WTC11 (cell line): Measurements from ENCODE around the gene ARRDC3. TPM values are rescaled to one million over a fixed set of nuclear protein-coding genes. Genes with fewer than 3 reads are reported as not detected.
"Not testable (repeated sequence)": the region's sequence is repeated elsewhere in the genome, so short reads cannot be mapped to it uniquely, and the experiment has no call there.

ENCODE experiments used
- ATAC-seq: fragments of 200-7000 bp; cut with Tn5 transposase; 2 replicates; pipeline ENCODE4 v1.10.0; 2021; ENCODE audit warnings: mild to moderate bottlenecking, moderate library complexity
- CTCF ChIA-PET: fragments of 300-600 bp; sonication (Branson Sonifier 250); formaldehyde crosslinking; loops from one replicate; lab custom pipeline; 2021; ENCODE audit warnings: antibody characterized with exemption; lab: Charles Lee
- POLR2A ChIA-PET: fragments of 350-600 bp; sonication (Branson Sonifier 250); formaldehyde crosslinking; loops from one replicate; lab custom pipeline; 2021; ENCODE audit warnings: antibody characterized with exemption; lab: Charles Lee
- DNase-seq: peaks from one replicate; pipeline ENCODE4 v3.0.0; 2021; ENCODE audit warnings: low spot score
- H3K27ac Mint-ChIP-seq: 2 replicates; pipeline ENCODE4 v1.8.0; 2021; ENCODE audit warnings: mixed read lengths
- H3K27me3 Mint-ChIP-seq: 2 replicates; pipeline ENCODE4 v1.8.0; 2021; ENCODE audit warnings: low read depth, mild to moderate bottlenecking, moderate library complexity, mixed read lengths
- H3K36me3 Mint-ChIP-seq: 2 replicates; pipeline ENCODE4 v1.8.0; 2021; ENCODE audit warnings: mixed read lengths
- H3K4me1 Mint-ChIP-seq: 2 replicates; pipeline ENCODE4 v1.8.0; 2022; ENCODE audit warnings: mixed read lengths
- H3K4me3 Mint-ChIP-seq: 2 replicates; pipeline ENCODE4 v1.8.0; 2021; ENCODE audit warnings: mild to moderate bottlenecking, moderate library complexity, mixed read lengths
- H3K9me3 Mint-ChIP-seq: 2 replicates; pipeline ENCODE4 v1.8.0; 2021; ENCODE audit warnings: mixed read lengths
- CBFB ChIP-seq: sonication (generic); formaldehyde crosslinking; IDR thresholded peaks from 2 replicates; pipeline ENCODE4 v1.8.1; 2022; ENCODE audit warnings: mild to moderate bottlenecking, low read depth, missing genetic modification reagents
- CREM ChIP-seq: sonication (generic); formaldehyde crosslinking; IDR thresholded peaks from 2 replicates; pipeline ENCODE4 v1.8.1; 2022; ENCODE audit warnings: mild to moderate bottlenecking, missing genetic modification reagents, moderate library complexity
- E2F1 ChIP-seq: sonication (generic); formaldehyde crosslinking; IDR thresholded peaks from 2 replicates; pipeline ENCODE4 v1.8.0; 2022; ENCODE audit warnings: mild to moderate bottlenecking, missing genetic modification reagents
- E2F5 ChIP-seq: sonication (generic); formaldehyde crosslinking; IDR thresholded peaks from 2 replicates; pipeline ENCODE4 v1.8.1; 2022; ENCODE audit warnings: mild to moderate bottlenecking, moderate library complexity, missing genetic modification reagents
- EMX1 ChIP-seq: fragments of 250-450 bp; sonication (Bioruptor Pico); IDR thresholded peaks from 2 replicates; pipeline ENCODE4 v1.8.0; 2021; ENCODE audit warnings: mild to moderate bottlenecking
- FOXP1 ChIP-seq: sonication (generic); formaldehyde crosslinking; IDR thresholded peaks from 2 replicates; pipeline ENCODE4 v1.8.0; 2022; ENCODE audit warnings: missing genetic modification reagents, mild to moderate bottlenecking, moderate library complexity, borderline replicate concordance
- FOXP4 ChIP-seq: sonication (generic); formaldehyde crosslinking; IDR thresholded peaks from 2 replicates; pipeline ENCODE4 v1.8.0; 2022; ENCODE audit warnings: mild to moderate bottlenecking, missing genetic modification reagents
- HMGA2 ChIP-seq: fragments of 250-450 bp; sonication (Bioruptor Pico); IDR thresholded peaks from 2 replicates; pipeline ENCODE4 v1.4.0; 2021; ENCODE audit warnings: mild to moderate bottlenecking, moderate library complexity
- HMGXB4 ChIP-seq: sonication (generic); formaldehyde crosslinking; IDR thresholded peaks from 2 replicates; pipeline ENCODE4 v1.8.1; 2023; ENCODE audit warnings: mild to moderate bottlenecking, moderate library complexity, missing genetic modification reagents
- MLX ChIP-seq: sonication (generic); formaldehyde crosslinking; IDR thresholded peaks from 2 replicates; pipeline ENCODE4 v1.8.1; 2023; ENCODE audit warnings: mild to moderate bottlenecking, missing genetic modification reagents, moderate library complexity
- NFE2L1 ChIP-seq: sonication (generic); formaldehyde crosslinking; IDR thresholded peaks from 2 replicates; pipeline ENCODE4 v1.8.1; 2023; ENCODE audit warnings: missing genetic modification reagents
- OVOL2 ChIP-seq: fragments of 250-450 bp; sonication (Bioruptor Pico); IDR thresholded peaks from 2 replicates; pipeline ENCODE4 v1.9.0; 2021; ENCODE audit warnings: mild to moderate bottlenecking, borderline replicate concordance
- RELA ChIP-seq: sonication (generic); formaldehyde crosslinking; IDR thresholded peaks from 2 replicates; pipeline ENCODE4 v1.8.1; 2022; ENCODE audit warnings: missing genetic modification reagents, mild to moderate bottlenecking, borderline replicate concordance
- RORB ChIP-seq: fragments of 250-450 bp; sonication (Bioruptor Pico); IDR thresholded peaks from 2 replicates; pipeline ENCODE4 v1.9.0; 2021; ENCODE audit warnings: mild to moderate bottlenecking
- SOX15 ChIP-seq: fragments of 250-450 bp; sonication (Bioruptor Pico); IDR thresholded peaks from 2 replicates; pipeline ENCODE4 v1.9.0; 2021; ENCODE audit warnings: mild to moderate bottlenecking
- SP1 ChIP-seq: sonication (generic); formaldehyde crosslinking; conservative IDR thresholded peaks from 2 replicates; pipeline ENCODE4 v1.8.1; 2022; ENCODE audit warnings: missing genetic modification reagents
- USF2 ChIP-seq: sonication (generic); formaldehyde crosslinking; IDR thresholded peaks from 2 replicates; pipeline ENCODE4 v1.8.1; 2023; ENCODE audit warnings: mild to moderate bottlenecking, missing genetic modification reagents, moderate library complexity
- ZNF232 ChIP-seq: sonication (generic); formaldehyde crosslinking; IDR thresholded peaks from 2 replicates; pipeline ENCODE4 v1.8.0; 2022; ENCODE audit warnings: mild to moderate bottlenecking, missing genetic modification reagents
- ZNF317 ChIP-seq: sonication (generic); formaldehyde crosslinking; IDR thresholded peaks from 2 replicates; pipeline ENCODE4 v1.8.1; 2023; ENCODE audit warnings: low read depth, mild to moderate bottlenecking, moderate library complexity, missing genetic modification reagents, borderline replicate concordance
- total RNA-seq: library from RNA; stranded (reverse); gene quantifications from 3 replicates; pipeline ENCODE4 v1.2.3, GENCODE V29; 2021

The ARRDC3 gene
- total RNA-seq, 1 experiment from 2014 or later: 10.3 TPM

- peaks cover 15% of the 10 kb centered on the region for H3K4me1 Mint-ChIP-seq
- no peak for DNase-seq
- H3K27ac Mint-ChIP-seq: no peak overlapping the region
- no peak overlapping the region for H3K4me3 Mint-ChIP-seq
- no peak for ATAC-seq
- ChIA-PET POLR2A (no interaction called here), CTCF (no interaction called here)
- no peaks in the 10 kb centered on the region; the same call in 1 of the 2 replicates for H3K27me3 Mint-ChIP-seq
- TF ChIP-seq CREM (CRISPR knock-in tag) (no peak), E2F1 (CRISPR knock-in tag) (no peak), RORB (CRISPR knock-in tag) (no peak), ZNF232 (CRISPR knock-in tag) (no peak), SP1 (CRISPR knock-in tag) (no peak), SOX15 (no peak), USF2 (CRISPR knock-in tag) (no peak), E2F5 (CRISPR knock-in tag) (no peak), ZNF317 (no peak), MLX (CRISPR knock-in tag) (no peak), EMX1 (no peak), HMGXB4 (CRISPR knock-in tag) (no peak), OVOL2 (CRISPR knock-in tag) (no peak), FOXP1 (no peak), NFE2L1 (CRISPR knock-in tag) (no peak), FOXP4 (no peak), HMGA2 (no peak), CBFB (CRISPR knock-in tag) (no peak), RELA (CRISPR knock-in tag) (no peak)
- H3K36me3 Mint-ChIP-seq: peaks cover 17% of the 10 kb centered on the region
- H3K9me3 Mint-ChIP-seq: peaks cover 24% of the 10 kb centered on the region
Measured at GRCh38 chr5:91343916-91344315, 39.2 kb downstream of the ARRDC3 start.

GRCh38 chr5:91342931-91343330 lies 40.2 kb downstream of the ARRDC3 start:
- H3K27ac Mint-ChIP-seq, H3K27me3 Mint-ChIP-seq, POLR2A ChIA-PET, H3K4me3 Mint-ChIP-seq, ATAC-seq, CTCF ChIA-PET, DNase-seq: not testable (repeated sequence)
- Mint-ChIP-seq H3K36me3 (peaks cover 11% of the 10 kb centered on the region), H3K9me3 (peaks cover 15% of the 10 kb centered on the region), H3K4me1 (peaks cover 22% of the 10 kb centered on the region)
